Measurements from ENCODE around the gene WSB1. TPM values are rescaled to one million over a fixed set of nuclear protein-coding genes. Genes with fewer than 3 reads are reported as not detected.
A peak's percentile ranks its signal among the peaks of the same experiment; 100 is the strongest.

WSB1 gene
- total and polyA plus RNA-seq, 9 of the 15 experiments (the other 6 are each of a cell fraction or from before 2014, with no cell fraction given), result 22.8 to 229 (median 81.1) TPM

GRCh38 chr17:27339836-27340550, 46.1 kb downstream of the WSB1 start (continued):
- no peak for TF ChIP-seq CEBPZ (IDR thresholded peaks at IDR 0.05; ENCODE audit: borderline replicate concordance, low read depth, low read length)
- TF ChIP-seq CSDE1 (IDR thresholded peaks at IDR 0.05), result 0 out of 4 replicates have a peak, but pooled peaks of 1 of the 2 experiments have one; percentile 77
- TF ChIP-seq HBP1 (CRISPR knock-in tag; IDR thresholded peaks at IDR 0.05), result peak; percentile 43; the same call in 1 of the 2 replicates
- TF ChIP-seq TBP (optimal IDR thresholded peaks at IDR 0.05; ENCODE audit: low read depth, low read length), result no peak
- TF ChIP-seq JUND (IDR thresholded peaks at IDR 0.05; ENCODE audit: borderline replicate concordance, low read depth, low read length), result peak; percentile 93
- TF ChIP-seq JUND (tag; IDR thresholded peaks at IDR 0.05; ENCODE audit: borderline replicate concordance, low read depth, low read length), result peak; percentile 93; the same call in 2 of the 3 replicates
- no peak for TF ChIP-seq CHD2 (IDR thresholded peaks at IDR 0.05; ENCODE audit: low read depth, low read length)
- no peak for TF ChIP-seq NFIX (CRISPR knock-in tag; IDR thresholded peaks at IDR 0.05; ENCODE audit: low read depth)
- peak; percentile 67 for TF ChIP-seq MTA3 (IDR thresholded peaks at IDR 0.05; ENCODE audit: borderline replicate concordance)
- no peak for TF ChIP-seq RBM34 (IDR thresholded peaks at IDR 0.05; ENCODE audit: borderline replicate concordance, insufficient read depth, low read length)
- TF ChIP-seq BMI1 (IDR thresholded peaks at IDR 0.05; ENCODE audit: low read length), result no peak
- TF ChIP-seq GATAD2B (IDR thresholded peaks at IDR 0.05; ENCODE audit: borderline replicate concordance), result peak; percentile 63; the same call in 1 of the 2 replicates
- no peak for TF ChIP-seq KAT2B (IDR thresholded peaks at IDR 0.05; ENCODE audit: low read depth, low read length)
- TF ChIP-seq HES1 (IDR thresholded peaks at IDR 0.05; ENCODE audit: low read depth), result no peak
- TF ChIP-seq KLF13 (tag; IDR thresholded peaks at IDR 0.05; ENCODE audit: borderline replicate concordance, low read depth), result no peak
- no peak for TF ChIP-seq NCOA2 (IDR thresholded peaks at IDR 0.05; ENCODE audit: partially characterized antibody in 2 of 2)
- peak in 1 of 3 experiments; percentile 26 for TF ChIP-seq YY1 (IDR thresholded peaks at IDR 0.05; ENCODE audit: borderline replicate concordance in 1 of 3, control insufficient read depth in 1 of 3, extremely low read depth in 1 of 3, insufficient read depth in 3 of 3, insufficient read length in 1 of 3, insufficient replicate concordance in 2 of 3, low read depth in 1 of 3, low read length in 2 of 3)
- peak; percentile 73; the same call in 1 of the 2 replicates for TF ChIP-seq NKRF (IDR thresholded peaks at IDR 0.05; ENCODE audit: borderline replicate concordance)
- peak; percentile 65; the same call in 1 of the 2 replicates for TF ChIP-seq BCOR (IDR thresholded peaks at IDR 0.05)
